Esophagus muscularis mucosa (tissue), 4 donors: ENCODE results near the gene LRRTM4. TPM values are rescaled to one million over a fixed set of nuclear protein-coding genes. Genes with fewer than 3 reads are reported as not detected.

ENCODE experiments used
- DNase-seq: peaks from one replicate; pipeline ENCODE4 v3.0.0-alpha.2; 2017; ENCODE audit errors: extremely low spot score
- H3K27ac ChIP-seq, 4 donors: fragments of 200-600 bp; sonication (generic); replicated peaks in 1 of 4; 1 replicate in 3 of 4; 2 replicates in 1 of 4; pipeline ENCODE4 v1.5.1; 2016 to 2019; ENCODE audit warnings: mild to moderate bottlenecking in 1 of 4
- H3K27me3 ChIP-seq, 4 donors: fragments of 200-600 bp; sonication (generic); one replicate each; pipeline versions ENCODE4 v1.5.1 to v1.6.0; 2016 to 2019
- H3K36me3 ChIP-seq, 4 donors: fragments of 200-600 bp; sonication (generic); one replicate each; pipeline ENCODE4 v1.5.1; 2016 to 2019
- H3K4me1 ChIP-seq, 4 donors: fragments of 200-600 bp; sonication (generic); one replicate each; pipeline ENCODE4 v1.5.1; 2016 to 2019
- H3K4me3 ChIP-seq, 4 donors: fragments of 200-600 bp; sonication (generic); 1 replicate in 2 of 4; 2 replicates in 2 of 4; pipeline ENCODE4 v1.5.1; 2016 to 2019; ENCODE audit warnings: mild to moderate bottlenecking in 4 of 4, moderate library complexity in 1 of 4
- H3K9me3 ChIP-seq, 4 donors: fragments of 200-600 bp; sonication (generic); 1 replicate in 3 of 4; 2 replicates in 1 of 4; pipeline ENCODE4 v1.5.1; 2016 to 2019
- EP300 ChIP-seq: sonication (generic); formaldehyde crosslinking; IDR thresholded peaks from one replicate; pipeline ENCODE4 v1.6.1; 2017; ENCODE audit warnings: antibody characterized with exemption
- POLR2A ChIP-seq: fragments of 450-650 bp; IDR thresholded peaks from one replicate; pipeline ENCODE4 v1.6.1; 2017; ENCODE audit warnings: antibody characterized with exemption, moderate library complexity, mild to moderate bottlenecking, low read depth
- POLR2AphosphoS5 ChIP-seq, 2 donors: sonication (generic); formaldehyde crosslinking; IDR thresholded peaks; one replicate each; pipeline ENCODE4 v1.6.1; 2017; ENCODE audit warnings: antibody characterized with exemption in 2 of 2
- WGBS: methylation state at CpG from one replicate; pipeline ENCODE4 v1.1.5; 2018; 5-methylcytosine and 5-hydroxymethylcytosine counted together
- intact Hi-C: fragments of 100-400 bp; cut with DNase I; formaldehyde crosslinking; loops from one replicate; pipeline ENCODE4 v1.15.1; 2023
- total RNA-seq, 4 donors: library from RNA; depleted of rRNA; stranded (reverse); fragments of >200 nt; gene quantifications; one replicate each; pipeline versions ENCODE4 v1.1.0 to v1.2.1, GENCODE V29; 2016
- TF ChIP-seq, protein P1 (sequence below), 3 experiments: fragments of 200-600 bp in 2 of 3; fragments of 450-650 bp in 1 of 3; sonication (generic) in 2 of 3; IDR thresholded peaks; one replicate each; pipeline ENCODE4 v1.5.1; 2017 to 2019; ENCODE audit warnings: antibody characterized with exemption in 3 of 3, mild to moderate bottlenecking in 2 of 3, moderate library complexity in 1 of 3

Gene LRRTM4
- under 1 TPM; 0.17 to 0.97 (median 0.41) TPM for total RNA-seq

DNA sequence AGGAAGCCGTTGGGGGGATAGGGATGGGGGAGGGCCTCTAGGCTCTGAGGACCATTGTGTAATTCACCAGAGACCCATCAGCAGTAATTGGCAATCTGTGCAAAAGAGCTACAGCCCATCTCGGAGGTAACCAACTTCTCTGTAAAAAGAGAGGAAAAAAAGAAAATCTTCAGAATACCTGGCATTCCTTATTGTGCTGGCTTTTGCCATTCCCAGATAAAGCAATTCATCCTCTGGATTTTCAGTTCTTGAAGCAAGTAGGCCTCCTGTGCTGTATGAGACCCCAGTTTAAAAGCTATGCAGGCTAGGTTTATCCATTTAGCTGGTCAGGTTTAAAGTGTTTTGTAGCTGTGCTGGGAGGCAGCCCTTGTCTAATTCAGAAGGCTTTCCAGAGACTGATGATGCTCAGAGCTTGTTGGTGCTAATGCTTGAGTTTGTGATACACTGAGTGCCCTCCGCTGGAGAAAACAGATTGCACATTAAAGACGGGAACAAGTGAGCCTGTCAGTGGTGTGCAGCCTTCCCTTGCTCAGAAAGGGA, at the start of gene LRRTM4:
Gene LRRTM4, minus strand, starts transcription at position 446 of the 540 bp plus-strand sequence.
- TF ChIP-seq POLR2A (no peak), EP300 (no peak), POLR2AphosphoS5 (IDR thresholded peaks at IDR 0.05) (no peak)
- TF ChIP-seq, protein P1, sequence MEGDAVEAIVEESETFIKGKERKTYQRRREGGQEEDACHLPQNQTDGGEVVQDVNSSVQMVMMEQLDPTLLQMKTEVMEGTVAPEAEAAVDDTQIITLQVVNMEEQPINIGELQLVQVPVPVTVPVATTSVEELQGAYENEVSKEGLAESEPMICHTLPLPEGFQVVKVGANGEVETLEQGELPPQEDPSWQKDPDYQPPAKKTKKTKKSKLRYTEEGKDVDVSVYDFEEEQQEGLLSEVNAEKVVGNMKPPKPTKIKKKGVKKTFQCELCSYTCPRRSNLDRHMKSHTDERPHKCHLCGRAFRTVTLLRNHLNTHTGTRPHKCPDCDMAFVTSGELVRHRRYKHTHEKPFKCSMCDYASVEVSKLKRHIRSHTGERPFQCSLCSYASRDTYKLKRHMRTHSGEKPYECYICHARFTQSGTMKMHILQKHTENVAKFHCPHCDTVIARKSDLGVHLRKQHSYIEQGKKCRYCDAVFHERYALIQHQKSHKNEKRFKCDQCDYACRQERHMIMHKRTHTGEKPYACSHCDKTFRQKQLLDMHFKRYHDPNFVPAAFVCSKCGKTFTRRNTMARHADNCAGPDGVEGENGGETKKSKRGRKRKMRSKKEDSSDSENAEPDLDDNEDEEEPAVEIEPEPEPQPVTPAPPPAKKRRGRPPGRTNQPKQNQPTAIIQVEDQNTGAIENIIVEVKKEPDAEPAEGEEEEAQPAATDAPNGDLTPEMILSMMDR (IDR thresholded peaks at IDR 0.05), result no peak
- H3K27ac ChIP-seq, result no peak within 1 kb of the TSS
- H3K36me3 ChIP-seq, result no peaks in the 10 kb centered on the region
- WGBS, result 20% methylated on average over 4 of the region's 4 CpGs
- DNase-seq, result no peak
- H3K27me3 ChIP-seq, result peaks cover 0 to 7% (median 0%) of the 10 kb centered on the region in 4 donors
- no peaks in the 10 kb centered on the region for H3K9me3 ChIP-seq
- H3K4me1 ChIP-seq, result no peaks in the 10 kb centered on the region
- intact Hi-C loops, result no loop called here
- H3K4me3 ChIP-seq, result peak within 1 kb of the TSS; percentile 19 to 28 (median 24)

DNA sequence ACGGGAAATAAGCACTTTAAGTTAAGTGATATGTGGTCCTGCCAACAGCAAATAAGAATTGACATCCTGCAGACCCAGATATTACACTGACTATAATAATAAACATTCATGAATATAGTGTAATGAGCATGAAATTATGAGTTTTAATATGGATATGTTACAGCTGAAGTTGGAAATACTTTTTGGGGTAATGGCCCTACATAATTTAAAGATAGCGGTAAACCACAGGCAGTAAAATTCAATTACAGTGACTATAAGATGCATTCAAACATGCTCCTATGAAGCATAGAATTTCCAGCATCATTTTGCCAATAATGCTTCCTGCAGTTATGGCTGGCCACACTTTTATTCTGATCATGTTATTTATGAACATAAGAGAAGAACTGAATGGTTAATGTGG, 49.4 kb upstream of the LRRTM4 start:
- Histone ChIP-seq H3K4me3 (no peak overlapping the region), H3K9me3 (no peaks in the 10 kb centered on the region), H3K36me3 (no peaks in the 10 kb centered on the region), H3K4me1 (no peaks in the 10 kb centered on the region), H3K27ac (no peak overlapping the region), H3K27me3 (no peaks in the 10 kb centered on the region)
- 81% methylated on average over 2 of the region's 2 CpGs for WGBS
- intact Hi-C loops, result no loop called here
- TF ChIP-seq EP300 (no peak), POLR2A (no peak), POLR2AphosphoS5 (IDR thresholded peaks at IDR 0.05) (no peak)
- TF ChIP-seq, protein P1 (IDR thresholded peaks at IDR 0.05), result no peak
- DNase-seq, result no peak

DNA sequence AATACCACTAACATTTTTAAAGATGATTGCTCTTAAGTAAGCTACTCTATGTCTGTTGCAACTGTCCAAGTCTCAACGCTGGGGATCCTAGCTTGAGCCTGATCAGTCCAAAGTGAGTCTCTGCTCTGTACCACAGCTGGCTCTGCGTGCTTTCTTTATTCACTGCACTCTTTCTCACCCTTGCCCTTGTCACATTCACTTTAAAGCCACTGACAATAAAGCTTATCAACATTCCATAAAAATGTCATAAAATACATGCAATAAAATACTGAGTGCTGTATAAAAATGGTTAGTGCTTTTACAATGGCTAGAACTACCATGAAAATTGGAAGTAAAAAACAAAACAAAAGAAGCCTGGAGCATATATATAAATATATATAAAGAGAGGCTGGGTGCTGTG, 45.5 kb upstream of the LRRTM4 start:
- Histone ChIP-seq H3K4me3 (no peak overlapping the region), H3K9me3 (no peaks in the 10 kb centered on the region), H3K36me3 (no peaks in the 10 kb centered on the region), H3K4me1 (no peaks in the 10 kb centered on the region), H3K27me3 (no peaks in the 10 kb centered on the region), H3K27ac (no peak overlapping the region)
- WGBS, result 50% methylated on average over 2 of the region's 2 CpGs
- TF ChIP-seq POLR2AphosphoS5 (IDR thresholded peaks at IDR 0.05) (no peak), EP300 (no peak), POLR2A (no peak)
- TF ChIP-seq, protein P1 (IDR thresholded peaks at IDR 0.05), result no peak
- DNase-seq, result no peak
- intact Hi-C loops, result no loop called here

DNA sequence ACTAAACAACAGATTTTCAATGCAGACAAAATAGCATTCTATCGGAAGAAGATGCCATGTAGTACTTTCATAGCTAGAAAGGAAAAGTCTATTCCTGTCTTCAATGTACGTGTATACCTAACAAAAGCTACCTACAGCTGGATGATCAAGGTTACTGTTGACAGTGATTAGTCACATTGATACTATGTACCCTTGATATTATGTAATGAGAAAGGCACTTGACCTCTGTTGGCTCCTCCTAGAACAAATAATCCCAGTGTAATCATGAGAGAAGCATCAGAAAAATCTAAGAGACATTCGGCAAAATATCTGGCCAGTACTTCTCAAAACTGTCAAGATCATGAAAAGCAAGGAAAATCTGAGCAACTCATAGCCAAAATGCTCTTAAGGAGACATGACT, 44.4 kb upstream of the LRRTM4 start:
- Histone ChIP-seq H3K4me3 (no peak overlapping the region), H3K27me3 (no peaks in the 10 kb centered on the region), H3K4me1 (no peaks in the 10 kb centered on the region), H3K27ac (no peak overlapping the region), H3K9me3 (no peaks in the 10 kb centered on the region), H3K36me3 (no peaks in the 10 kb centered on the region)
- no peak for TF ChIP-seq POLR2A
- TF ChIP-seq, protein P1 (IDR thresholded peaks at IDR 0.05), result no peak
- intact Hi-C loops, result no loop called here
- WGBS, result 73% methylated on average over 3 of the region's 3 CpGs
- DNase-seq, result no peak

DNA sequence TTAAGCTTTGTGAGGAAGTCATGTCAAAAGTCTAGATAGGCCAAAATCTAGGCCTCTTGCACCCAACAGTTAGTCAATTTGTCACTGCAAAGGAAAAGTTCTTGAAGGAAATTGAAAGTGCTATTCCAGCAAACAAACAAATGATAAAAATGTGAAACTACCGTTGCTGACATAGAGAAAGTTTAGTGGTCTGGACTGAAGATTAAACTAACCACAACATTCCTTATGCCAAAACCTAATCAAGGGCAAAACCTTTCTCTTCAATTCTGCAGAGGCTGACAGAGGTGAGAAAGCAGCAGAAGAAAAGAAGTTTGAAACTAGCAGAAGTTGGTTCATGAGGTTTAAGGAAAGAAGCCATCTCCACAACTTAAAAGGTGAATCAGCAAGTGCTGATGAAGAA, 44.0 kb upstream of the LRRTM4 start:
- Histone ChIP-seq H3K9me3 (no peaks in the 10 kb centered on the region), H3K27me3 (no peaks in the 10 kb centered on the region), H3K4me3 (no peak overlapping the region), H3K36me3 (no peaks in the 10 kb centered on the region), H3K4me1 (no peaks in the 10 kb centered on the region), H3K27ac (no peak overlapping the region)
- DNase-seq, result no peak
- WGBS, result 21% methylated on average over 1 of the region's 1 CpG
- TF ChIP-seq, protein P1 (IDR thresholded peaks at IDR 0.05), result no peak
- intact Hi-C loops, result no loop called here
